SK-N-SH (cell line): ENCODE results near the gene PDE4B.

Source experiments
- POLR2AphosphoS5 ChIP-seq: IDR thresholded peaks from 2 replicates; pipeline ENCODE4 v1.6.1; 2012; ENCODE audit warnings: low read depth, low read length
- SIN3A ChIP-seq: IDR thresholded peaks from 2 replicates; pipeline ENCODE4 v1.6.1; 2012; ENCODE audit warnings: low read depth, mild to moderate bottlenecking, low read length, moderate library complexity, borderline replicate concordance
- TEAD4 ChIP-seq: IDR thresholded peaks from 2 replicates; pipeline ENCODE4 v1.4.0; 2012; ENCODE audit warnings: mild to moderate bottlenecking, borderline replicate concordance; ENCODE audit not compliant: insufficient read depth
- TF ChIP-seq, protein P1 (sequence below): IDR thresholded peaks from 2 replicates; pipeline ENCODE4 v1.4.0; 2012; ENCODE audit warnings: low read depth, borderline replicate concordance

DNA sequence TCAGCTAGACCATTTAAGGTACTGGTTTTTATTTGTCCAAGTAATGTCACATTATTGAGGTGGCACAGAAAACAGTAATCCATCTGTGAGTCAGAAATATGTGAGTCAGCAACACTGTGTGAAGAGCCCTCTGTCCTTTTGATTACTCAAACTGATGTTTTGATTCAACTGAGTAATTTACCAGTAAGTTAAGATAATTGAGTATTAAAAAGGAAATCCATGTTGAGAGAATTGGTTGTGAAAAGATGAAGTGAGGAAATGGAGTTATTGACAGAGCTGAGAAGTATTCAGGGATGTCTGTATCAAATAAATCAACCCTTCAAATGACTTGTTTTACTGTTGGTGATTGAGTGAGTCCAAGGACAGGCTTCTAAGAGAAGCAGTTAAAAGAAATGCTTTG, 438.5 kb downstream of the PDE4B start:
- TF ChIP-seq TEAD4 (no peak), POLR2AphosphoS5 (no peak), SIN3A (no peak)
- TF ChIP-seq, protein P1, sequence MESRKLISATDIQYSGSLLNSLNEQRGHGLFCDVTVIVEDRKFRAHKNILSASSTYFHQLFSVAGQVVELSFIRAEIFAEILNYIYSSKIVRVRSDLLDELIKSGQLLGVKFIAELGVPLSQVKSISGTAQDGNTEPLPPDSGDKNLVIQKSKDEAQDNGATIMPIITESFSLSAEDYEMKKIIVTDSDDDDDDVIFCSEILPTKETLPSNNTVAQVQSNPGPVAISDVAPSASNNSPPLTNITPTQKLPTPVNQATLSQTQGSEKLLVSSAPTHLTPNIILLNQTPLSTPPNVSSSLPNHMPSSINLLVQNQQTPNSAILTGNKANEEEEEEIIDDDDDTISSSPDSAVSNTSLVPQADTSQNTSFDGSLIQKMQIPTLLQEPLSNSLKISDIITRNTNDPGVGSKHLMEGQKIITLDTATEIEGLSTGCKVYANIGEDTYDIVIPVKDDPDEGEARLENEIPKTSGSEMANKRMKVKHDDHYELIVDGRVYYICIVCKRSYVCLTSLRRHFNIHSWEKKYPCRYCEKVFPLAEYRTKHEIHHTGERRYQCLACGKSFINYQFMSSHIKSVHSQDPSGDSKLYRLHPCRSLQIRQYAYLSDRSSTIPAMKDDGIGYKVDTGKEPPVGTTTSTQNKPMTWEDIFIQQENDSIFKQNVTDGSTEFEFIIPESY: no peak
